ENCODE data around the gene ZHX3.

DNA sequence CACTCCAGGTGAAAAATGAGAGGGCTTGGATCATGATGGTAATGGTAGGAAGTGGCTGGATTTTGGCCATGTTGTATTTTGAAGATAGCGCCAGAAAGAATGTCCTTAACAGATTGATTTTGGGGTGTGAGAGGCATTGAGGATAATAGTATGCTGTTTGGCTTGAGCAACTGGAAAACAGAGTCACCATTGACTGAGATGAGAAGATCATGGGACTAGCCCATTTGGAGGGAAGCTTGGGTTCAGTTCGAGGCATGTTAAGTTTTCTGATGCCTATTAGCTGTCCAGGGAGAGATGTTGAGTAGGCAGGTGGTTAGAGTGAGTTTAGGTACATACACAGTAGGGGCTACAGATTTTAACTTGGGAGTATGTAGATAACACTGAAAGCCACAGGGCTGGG is 156.8 kb downstream of the ZHX3 start:
- TF ChIP-seq SPI1 (IDR thresholded peaks at IDR 0.05; ENCODE audit: low read depth, low read length), result no peak
- TF ChIP-seq POLR2AphosphoS5 (IDR thresholded peaks at IDR 0.05; ENCODE audit: low read depth, low read length), result no peak
- no peak for TF ChIP-seq POLR2A (IDR thresholded peaks at IDR 0.05; ENCODE audit: low read depth, low read length)

All from GM12891 (cell line).